ENCODE measurements around the gene FCSK. TPM values are rescaled to one million over a fixed set of nuclear protein-coding genes. Genes with fewer than 3 reads are reported as not detected.
A peak's percentile ranks its signal among the peaks of the same experiment; 100 is the strongest.

Gene FCSK
- total RNA-seq, 2 donors from 2014 or later: 15.4 to 18.0 TPM

GRCh38 chr16:70470927-70471341, 16.5 kb downstream of the FCSK start:
- Mint-ChIP-seq H3K27ac (no peak overlapping the region), H3K36me3 (ENCODE audit: insufficient read depth in 2 of 2) (no peaks in the 10 kb centered on the region), H3K4me1 (ENCODE audit: low read depth) (peaks cover 5% of the 10 kb centered on the region), H3K4me3 (no peak overlapping the region), H3K27me3 (ENCODE audit: low read depth) (no peaks in the 10 kb centered on the region), H3K9me3 (no peaks in the 10 kb centered on the region)
- ATAC-seq (replicated peaks in 1 of 2): no peak
- no peak for DNase-seq

GRCh38 chr16:70472786-70473433, 18.5 kb downstream of the FCSK start:
- Mint-ChIP-seq H3K27ac (no peak overlapping the region), H3K36me3 (ENCODE audit: insufficient read depth in 2 of 2) (peaks cover 0 to 2% of the 10 kb centered on the region in 2 donors), H3K27me3 (ENCODE audit: low read depth) (no peaks in the 10 kb centered on the region), H3K4me1 (ENCODE audit: low read depth) (peaks cover 25% of the 10 kb centered on the region), H3K9me3 (no peaks in the 10 kb centered on the region), H3K4me3 (no peak overlapping the region)
- ATAC-seq (replicated peaks in 1 of 2) (no peak), DNase-seq (no peak)

- no peak overlapping the region for H3K4me3 Mint-ChIP-seq
- DNase-seq (no peak), ATAC-seq (replicated peaks in 1 of 2) (no peak)
- no peaks in the 10 kb centered on the region for H3K9me3 Mint-ChIP-seq
- H3K4me1 Mint-ChIP-seq (ENCODE audit: low read depth): peaks cover 33% of the 10 kb centered on the region
- H3K27ac Mint-ChIP-seq: no peak overlapping the region
- H3K36me3 Mint-ChIP-seq (ENCODE audit: insufficient read depth in 2 of 2): peaks cover 0 to 3% of the 10 kb centered on the region in 2 donors
- H3K27me3 Mint-ChIP-seq (ENCODE audit: low read depth): no peaks in the 10 kb centered on the region
Measured at GRCh38 chr16:70473446-70474319, 19.3 kb downstream of the FCSK start.

GRCh38 chr16:70474320-70475053, 20.1 kb downstream of the FCSK start:
- Mint-ChIP-seq H3K36me3 (ENCODE audit: insufficient read depth in 2 of 2) (peaks cover 0 to 3% of the 10 kb centered on the region in 2 donors), H3K4me3 (no peak overlapping the region), H3K27ac (no peak overlapping the region), H3K27me3 (ENCODE audit: low read depth) (no peaks in the 10 kb centered on the region), H3K9me3 (no peaks in the 10 kb centered on the region), H3K4me1 (ENCODE audit: low read depth) (peaks cover 37% of the 10 kb centered on the region)
- DNase-seq (no peak), ATAC-seq (replicated peaks in 1 of 2) (no peak)

- Mint-ChIP-seq H3K27ac (no peak overlapping the region), H3K9me3 (no peaks in the 10 kb centered on the region), H3K36me3 (ENCODE audit: insufficient read depth in 2 of 2) (peaks cover 0 to 3% of the 10 kb centered on the region in 2 donors), H3K4me1 (ENCODE audit: low read depth) (peaks cover 37% of the 10 kb centered on the region), H3K4me3 (no peak overlapping the region), H3K27me3 (ENCODE audit: low read depth) (no peaks in the 10 kb centered on the region)
- DNase-seq: no peak
- no peak for ATAC-seq (replicated peaks in 1 of 2)
Measured at GRCh38 chr16:70475054-70475871, 20.9 kb downstream of the FCSK start.

- peak; percentile 94 to 96 for ATAC-seq (replicated peaks in 1 of 2)
Measured at GRCh38 chr16:70476272-70477020, 22.1 kb downstream of the FCSK start.

GRCh38 chr16:70478169-70478568, 23.8 kb downstream of the FCSK start:
- H3K9me3 Mint-ChIP-seq: no peaks in the 10 kb centered on the region
- DNase-seq: no peak
- ATAC-seq (replicated peaks in 1 of 2): no peak
- H3K27me3 Mint-ChIP-seq (ENCODE audit: low read depth): no peaks in the 10 kb centered on the region
- no peak overlapping the region for H3K4me3 Mint-ChIP-seq
- peaks cover 42% of the 10 kb centered on the region for H3K4me1 Mint-ChIP-seq (ENCODE audit: low read depth)
- peak overlapping the region; percentile 24 for H3K27ac Mint-ChIP-seq
- peaks cover 0 to 3% of the 10 kb centered on the region in 2 donors for H3K36me3 Mint-ChIP-seq (ENCODE audit: insufficient read depth in 2 of 2)

More at GRCh38 chr16:70476272-70477020, 22.1 kb downstream of the FCSK start:
- H3K27me3 Mint-ChIP-seq (ENCODE audit: low read depth): no peaks in the 10 kb centered on the region
- H3K4me3 Mint-ChIP-seq: peak overlapping the region; percentile 59 to 70
- H3K9me3 Mint-ChIP-seq: no peaks in the 10 kb centered on the region
- peak overlapping the region; percentile 81 for H3K27ac Mint-ChIP-seq
- H3K36me3 Mint-ChIP-seq (ENCODE audit: insufficient read depth in 2 of 2): peaks cover 0 to 3% of the 10 kb centered on the region in 2 donors
- peak; percentile 55 to 67 for DNase-seq
- peaks cover 37% of the 10 kb centered on the region for H3K4me1 Mint-ChIP-seq (ENCODE audit: low read depth)

GRCh38 chr16:70478912-70479341, 24.5 kb downstream of the FCSK start:
- Mint-ChIP-seq H3K36me3 (ENCODE audit: insufficient read depth in 2 of 2) (peaks cover 0 to 3% of the 10 kb centered on the region in 2 donors), H3K9me3 (no peaks in the 10 kb centered on the region), H3K4me1 (ENCODE audit: low read depth) (peaks cover 42% of the 10 kb centered on the region), H3K4me3 (no peak overlapping the region), H3K27me3 (ENCODE audit: low read depth) (no peaks in the 10 kb centered on the region), H3K27ac (no peak overlapping the region)
- ATAC-seq (replicated peaks in 1 of 2) (no peak), DNase-seq (no peak)

GRCh38 chr16:70480127-70481105, 26.0 kb downstream of the FCSK start:
- H3K9me3 Mint-ChIP-seq: no peaks in the 10 kb centered on the region
- ATAC-seq (replicated peaks in 1 of 2) (no peak), DNase-seq (no peak)
- no peak overlapping the region for H3K27ac Mint-ChIP-seq
- H3K36me3 Mint-ChIP-seq (ENCODE audit: insufficient read depth in 2 of 2): peaks cover 0 to 3% of the 10 kb centered on the region in 2 donors
- H3K4me3 Mint-ChIP-seq: no peak overlapping the region
- peaks cover 42% of the 10 kb centered on the region for H3K4me1 Mint-ChIP-seq (ENCODE audit: low read depth)
- no peaks in the 10 kb centered on the region for H3K27me3 Mint-ChIP-seq (ENCODE audit: low read depth)

GRCh38 chr16:70481929-70482536, 27.6 kb downstream of the FCSK start:
- no peak overlapping the region for H3K4me3 Mint-ChIP-seq
- no peaks in the 10 kb centered on the region for H3K9me3 Mint-ChIP-seq
- H3K27ac Mint-ChIP-seq: no peak overlapping the region
- H3K36me3 Mint-ChIP-seq (ENCODE audit: insufficient read depth in 2 of 2): peaks cover 0 to 6% of the 10 kb centered on the region in 2 donors
- peaks cover 26% of the 10 kb centered on the region for H3K4me1 Mint-ChIP-seq (ENCODE audit: low read depth)
- ATAC-seq (replicated peaks in 1 of 2): no peak
- DNase-seq: no peak
- no peaks in the 10 kb centered on the region for H3K27me3 Mint-ChIP-seq (ENCODE audit: low read depth)

GRCh38 chr16:70482624-70483023, 28.2 kb downstream of the FCSK start:
- DNase-seq: no peak
- peaks cover 0 to 6% of the 10 kb centered on the region in 2 donors for H3K36me3 Mint-ChIP-seq (ENCODE audit: insufficient read depth in 2 of 2)
- H3K27ac Mint-ChIP-seq: no peak overlapping the region
- H3K9me3 Mint-ChIP-seq: no peaks in the 10 kb centered on the region
- H3K4me3 Mint-ChIP-seq: no peak overlapping the region
- ATAC-seq (replicated peaks in 1 of 2): no peak
- H3K4me1 Mint-ChIP-seq (ENCODE audit: low read depth): peaks cover 20% of the 10 kb centered on the region
- H3K27me3 Mint-ChIP-seq (ENCODE audit: low read depth): no peaks in the 10 kb centered on the region
